ENCODE results near the gene VPS13D. TPM values are rescaled to one million over a fixed set of nuclear protein-coding genes. Genes with fewer than 3 reads are reported as not detected.

The VPS13D gene
- total RNA-seq, 1 donor, result 52.4 TPM

GRCh38 chr1:12411098-12411497, 181.3 kb downstream of the VPS13D start:
- H3K27me3 ChIP-seq (ENCODE audit: insufficient read depth, low read length), result no peaks in the 10 kb centered on the region
- H3K4me1 ChIP-seq (ENCODE audit: insufficient read depth, low read length), result peaks cover 25% of the 10 kb centered on the region
- no peak overlapping the region for H3K4me3 ChIP-seq (ENCODE audit: low read length)
- peaks cover 5% of the 10 kb centered on the region for H3K9me3 ChIP-seq (ENCODE audit: low read depth, low read length)

DNA sequence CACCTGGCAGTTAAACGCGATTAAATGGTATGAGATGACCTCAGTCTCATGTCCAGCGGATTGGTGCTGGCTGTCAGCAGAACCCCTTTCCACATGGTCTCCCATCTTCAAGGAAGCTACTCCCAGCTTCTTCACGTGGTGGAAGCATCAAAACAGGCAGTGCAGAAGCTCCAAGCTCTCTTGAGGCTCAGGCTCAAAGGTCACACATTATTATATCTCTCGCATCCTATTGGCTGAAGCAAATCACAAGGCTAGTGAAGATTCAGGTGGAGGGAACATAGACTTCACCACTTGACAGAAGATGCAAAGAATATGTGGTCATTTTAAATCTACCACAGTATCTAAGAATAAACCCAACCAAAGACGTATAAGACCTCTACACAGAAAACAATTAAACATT, 181.9 kb downstream of the VPS13D start:
- H3K27me3 ChIP-seq (ENCODE audit: insufficient read depth, low read length), result no peaks in the 10 kb centered on the region
- peaks cover 25% of the 10 kb centered on the region for H3K4me1 ChIP-seq (ENCODE audit: insufficient read depth, low read length)
- H3K9me3 ChIP-seq (ENCODE audit: low read depth, low read length), result peaks cover 5% of the 10 kb centered on the region
- no peak overlapping the region for H3K4me3 ChIP-seq (ENCODE audit: low read length)

- Histone ChIP-seq H3K27me3 (ENCODE audit: insufficient read depth, low read length) (no peaks in the 10 kb centered on the region), H3K4me3 (ENCODE audit: low read length) (no peak overlapping the region), H3K4me1 (ENCODE audit: insufficient read depth, low read length) (peaks cover 20% of the 10 kb centered on the region), H3K9me3 (ENCODE audit: low read depth, low read length) (peaks cover 5% of the 10 kb centered on the region)
Observed at GRCh38 chr1:12412439-12412838, 182.6 kb downstream of the VPS13D start.

DNA sequence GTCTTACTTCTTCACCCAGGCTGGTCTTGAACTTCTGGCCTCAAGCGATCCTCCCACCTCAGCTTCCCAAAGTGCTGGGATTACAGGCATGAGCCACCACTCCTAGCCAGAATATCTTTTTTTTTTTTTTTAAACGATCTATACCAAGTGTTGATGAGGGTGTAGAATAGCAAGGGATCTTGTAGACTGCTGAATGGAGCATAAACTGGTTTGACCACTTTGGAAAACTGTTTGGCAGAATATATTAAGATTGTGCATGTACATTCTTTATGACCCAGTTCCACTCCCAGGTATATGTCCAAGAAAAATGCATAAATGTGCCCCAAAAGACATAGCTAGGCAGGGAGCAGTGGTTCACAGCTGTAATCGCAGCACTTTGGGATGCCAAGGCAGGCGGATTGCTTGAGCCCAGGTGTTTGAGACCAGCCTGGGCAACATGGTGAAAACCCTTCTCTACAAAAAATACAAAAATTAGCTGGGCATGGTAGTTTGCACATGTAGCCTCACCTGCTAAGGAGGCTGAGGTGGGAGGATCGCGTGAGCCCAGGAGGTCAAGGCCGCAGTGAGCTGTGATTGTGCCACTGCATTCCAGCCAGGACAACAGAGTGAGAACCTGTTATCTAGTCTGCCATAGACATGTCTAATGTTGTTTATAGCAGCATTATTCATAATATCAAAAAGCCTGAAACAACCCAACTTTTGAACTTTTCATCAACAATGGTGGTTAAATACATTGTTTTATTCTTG, 184.0 kb downstream of the VPS13D start:
- H3K4me1 ChIP-seq (ENCODE audit: insufficient read depth, low read length), result peaks cover 12% of the 10 kb centered on the region
- H3K9me3 ChIP-seq (ENCODE audit: low read depth, low read length), result peaks cover 5% of the 10 kb centered on the region
- H3K4me3 ChIP-seq (ENCODE audit: low read length), result no peak overlapping the region
- H3K27me3 ChIP-seq (ENCODE audit: insufficient read depth, low read length), result no peaks in the 10 kb centered on the region

DNA sequence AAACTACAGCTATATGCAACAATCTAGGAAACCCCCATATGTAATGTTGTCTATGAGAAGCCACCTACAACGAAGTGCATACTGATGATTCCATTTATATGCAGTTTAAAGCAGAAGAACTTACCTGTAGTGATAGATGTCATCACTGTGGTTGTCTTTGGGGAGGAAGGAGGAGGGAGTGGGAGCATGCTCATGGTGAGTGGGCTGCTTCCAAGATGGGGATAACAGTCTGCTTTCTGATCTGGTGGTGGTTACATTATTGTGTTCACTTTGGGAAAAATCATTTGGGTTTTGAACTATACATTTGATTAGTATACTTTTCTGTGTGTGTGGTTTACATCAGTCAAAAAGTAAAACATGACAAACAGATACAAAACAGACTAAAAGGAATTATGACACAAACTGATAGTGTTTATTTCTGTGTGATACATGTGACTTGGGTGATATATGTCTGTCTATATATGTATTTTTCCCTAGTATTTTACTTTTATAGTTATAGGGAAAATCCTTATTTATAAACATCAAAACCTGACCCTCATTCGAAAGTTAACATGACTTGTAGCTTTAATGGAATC, 184.7 kb downstream of the VPS13D start:
- Histone ChIP-seq H3K4me1 (ENCODE audit: insufficient read depth, low read length) (peaks cover 12% of the 10 kb centered on the region), H3K4me3 (ENCODE audit: low read length) (no peak overlapping the region), H3K9me3 (ENCODE audit: low read depth, low read length) (peaks cover 5% of the 10 kb centered on the region), H3K27me3 (ENCODE audit: insufficient read depth, low read length) (no peaks in the 10 kb centered on the region)

- H3K9me3 ChIP-seq (ENCODE audit: low read depth, low read length), result peaks cover 4% of the 10 kb centered on the region
- H3K4me3 ChIP-seq (ENCODE audit: low read length), result no peak overlapping the region
- H3K4me1 ChIP-seq (ENCODE audit: insufficient read depth, low read length), result peaks cover 12% of the 10 kb centered on the region
- no peaks in the 10 kb centered on the region for H3K27me3 ChIP-seq (ENCODE audit: insufficient read depth, low read length)
Observed at GRCh38 chr1:12415038-12415466, 185.2 kb downstream of the VPS13D start.

DNA sequence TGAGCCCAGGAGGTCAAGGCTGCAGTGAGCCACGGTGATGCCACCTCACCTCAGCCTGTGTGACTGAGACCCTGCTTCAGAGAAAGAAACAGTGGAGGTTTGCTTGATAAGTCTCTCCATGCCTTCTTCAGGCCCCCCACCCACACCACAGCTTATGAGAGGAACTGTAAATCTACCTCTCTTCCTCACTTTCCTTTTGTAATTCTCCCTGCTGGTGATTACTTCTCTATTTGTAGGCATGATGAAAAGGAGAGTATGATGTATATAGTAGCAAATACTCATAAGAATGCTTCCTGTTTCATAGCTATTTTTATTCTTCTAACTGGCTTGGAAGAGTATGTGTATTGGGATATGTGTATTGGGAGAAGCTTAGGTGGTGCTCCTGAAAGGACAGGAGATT, 186.3 kb downstream of the VPS13D start:
- no peak overlapping the region for H3K4me3 ChIP-seq (ENCODE audit: low read length)

GRCh38 chr1:12416744-12417143, 186.9 kb downstream of the VPS13D start:
- H3K9me3 ChIP-seq (ENCODE audit: low read depth, low read length), result no peaks in the 10 kb centered on the region
- peaks cover 12% of the 10 kb centered on the region for H3K4me1 ChIP-seq (ENCODE audit: insufficient read depth, low read length)
- H3K4me3 ChIP-seq (ENCODE audit: low read length), result no peak overlapping the region
- no peaks in the 10 kb centered on the region for H3K27me3 ChIP-seq (ENCODE audit: insufficient read depth, low read length)

More for the DNA sequence above, 186.3 kb downstream of the VPS13D start:
- H3K27me3 ChIP-seq (ENCODE audit: insufficient read depth, low read length), result no peaks in the 10 kb centered on the region
- peaks cover 12% of the 10 kb centered on the region for H3K4me1 ChIP-seq (ENCODE audit: insufficient read depth, low read length)
- no peaks in the 10 kb centered on the region for H3K9me3 ChIP-seq (ENCODE audit: low read depth, low read length)

DNA sequence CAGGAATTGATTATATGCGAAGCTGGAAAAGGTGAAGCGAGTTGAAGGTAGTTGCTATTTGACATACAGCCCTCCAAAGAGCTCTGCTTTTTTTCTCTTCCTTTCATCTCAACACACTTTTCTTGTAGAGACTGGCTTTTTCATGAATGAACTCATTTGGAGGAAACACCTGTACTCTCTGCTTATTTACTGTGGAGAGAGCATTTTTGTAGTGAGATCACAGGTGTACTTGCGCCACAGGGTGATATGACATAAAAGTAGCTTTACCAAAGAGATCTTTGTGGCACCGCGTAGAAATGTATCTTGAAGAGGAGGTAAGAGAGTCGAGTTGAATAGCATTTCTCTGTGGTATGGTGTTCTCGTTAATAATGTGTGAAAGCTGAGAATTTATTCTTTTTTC, 187.6 kb downstream of the VPS13D start:
- H3K9me3 ChIP-seq (ENCODE audit: low read depth, low read length), result no peaks in the 10 kb centered on the region
- H3K4me3 ChIP-seq (ENCODE audit: low read length), result no peak overlapping the region
- H3K4me1 ChIP-seq (ENCODE audit: insufficient read depth, low read length), result peaks cover 12% of the 10 kb centered on the region
- H3K27me3 ChIP-seq (ENCODE audit: insufficient read depth, low read length), result no peaks in the 10 kb centered on the region

- no peak overlapping the region for H3K4me3 ChIP-seq (ENCODE audit: low read length)
- no peaks in the 10 kb centered on the region for H3K9me3 ChIP-seq (ENCODE audit: low read depth, low read length)
- H3K4me1 ChIP-seq (ENCODE audit: insufficient read depth, low read length), result peaks cover 18% of the 10 kb centered on the region
- H3K27me3 ChIP-seq (ENCODE audit: insufficient read depth, low read length), result no peaks in the 10 kb centered on the region
Observed at GRCh38 chr1:12420171-12420570, 190.3 kb downstream of the VPS13D start.

- no peak overlapping the region for H3K4me3 ChIP-seq (ENCODE audit: low read length)
- H3K9me3 ChIP-seq (ENCODE audit: low read depth, low read length), result no peaks in the 10 kb centered on the region
- peaks cover 6% of the 10 kb centered on the region for H3K4me1 ChIP-seq (ENCODE audit: insufficient read depth, low read length)
- H3K27me3 ChIP-seq (ENCODE audit: insufficient read depth, low read length), result no peaks in the 10 kb centered on the region
Observed at GRCh38 chr1:12422488-12422887, 192.7 kb downstream of the VPS13D start.

DNA sequence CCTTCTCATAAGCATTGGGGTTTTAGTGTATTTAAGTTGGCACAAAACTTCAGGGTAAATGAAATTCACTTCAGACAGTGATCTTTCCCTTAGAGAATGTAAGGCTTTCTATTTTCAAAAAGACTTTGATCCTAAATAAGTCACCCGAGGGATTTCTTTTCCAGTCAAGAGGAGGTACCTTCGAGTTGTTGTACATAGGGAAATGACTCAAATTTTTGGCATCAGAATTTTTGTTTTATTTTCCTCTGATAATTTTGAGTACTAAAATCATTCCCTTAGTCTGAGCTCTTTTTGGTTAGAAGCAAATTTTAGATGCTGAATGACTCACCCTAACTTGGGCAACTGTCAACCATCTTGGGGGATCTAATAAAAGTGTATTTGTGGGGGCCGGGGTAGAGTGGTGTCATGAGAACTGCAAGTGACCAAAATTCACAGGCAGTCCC, 194.3 kb downstream of the VPS13D start:
- Histone ChIP-seq H3K9me3 (ENCODE audit: low read depth, low read length) (no peaks in the 10 kb centered on the region), H3K4me1 (ENCODE audit: insufficient read depth, low read length) (peaks cover 6% of the 10 kb centered on the region), H3K27me3 (ENCODE audit: insufficient read depth, low read length) (no peaks in the 10 kb centered on the region), H3K4me3 (ENCODE audit: low read length) (no peak overlapping the region)

- Histone ChIP-seq H3K9me3 (ENCODE audit: low read depth, low read length) (no peaks in the 10 kb centered on the region), H3K4me1 (ENCODE audit: insufficient read depth, low read length) (peaks cover 6% of the 10 kb centered on the region), H3K27me3 (ENCODE audit: insufficient read depth, low read length) (no peaks in the 10 kb centered on the region), H3K4me3 (ENCODE audit: low read length) (no peak overlapping the region)
Observed at GRCh38 chr1:12424793-12425192, 195.0 kb downstream of the VPS13D start.

- Histone ChIP-seq H3K9me3 (ENCODE audit: low read depth, low read length) (no peaks in the 10 kb centered on the region), H3K4me1 (ENCODE audit: insufficient read depth, low read length) (peaks cover 6% of the 10 kb centered on the region), H3K4me3 (ENCODE audit: low read length) (no peak overlapping the region), H3K27me3 (ENCODE audit: insufficient read depth, low read length) (no peaks in the 10 kb centered on the region)
Observed at GRCh38 chr1:12426030-12426429, 196.2 kb downstream of the VPS13D start.

- H3K27me3 ChIP-seq (ENCODE audit: insufficient read depth, low read length), result no peaks in the 10 kb centered on the region
- no peaks in the 10 kb centered on the region for H3K9me3 ChIP-seq (ENCODE audit: low read depth, low read length)
- H3K4me3 ChIP-seq (ENCODE audit: low read length), result no peak overlapping the region
- peaks cover 7% of the 10 kb centered on the region for H3K4me1 ChIP-seq (ENCODE audit: insufficient read depth, low read length)
Observed at GRCh38 chr1:12428334-12428733, 198.5 kb downstream of the VPS13D start.

- Histone ChIP-seq H3K27me3 (ENCODE audit: insufficient read depth, low read length) (no peaks in the 10 kb centered on the region), H3K4me3 (ENCODE audit: low read length) (no peak overlapping the region), H3K4me1 (ENCODE audit: insufficient read depth, low read length) (peaks cover 21% of the 10 kb centered on the region), H3K9me3 (ENCODE audit: low read depth, low read length) (no peaks in the 10 kb centered on the region)
Observed at GRCh38 chr1:12430525-12430924, 200.7 kb downstream of the VPS13D start.

Measured in mononuclear cell (primary cell).